Measurements from ENCODE around the gene AHI1.

AHI1 gene

DNA sequence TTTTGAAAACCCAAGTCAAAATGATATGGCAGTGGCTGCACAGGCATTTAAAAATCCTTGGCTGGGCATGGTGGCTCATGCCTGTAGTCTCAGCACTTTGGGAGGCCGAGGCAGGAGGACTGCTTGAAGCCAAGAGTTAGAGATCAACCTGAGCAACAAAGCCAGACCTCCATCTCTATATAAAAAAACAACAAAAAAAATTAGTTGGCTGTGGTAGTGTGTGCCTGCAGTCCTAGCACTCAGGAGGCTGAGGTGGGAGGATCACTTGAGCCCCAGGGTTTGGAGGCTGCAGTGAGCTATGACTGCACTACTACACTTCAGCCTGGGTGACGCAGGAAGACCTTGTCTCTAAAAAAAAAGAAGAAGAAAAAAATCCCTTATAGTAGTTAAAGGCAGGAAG is 173.6 kb downstream of the AHI1 start:
- no peak for DNase-seq

DNA sequence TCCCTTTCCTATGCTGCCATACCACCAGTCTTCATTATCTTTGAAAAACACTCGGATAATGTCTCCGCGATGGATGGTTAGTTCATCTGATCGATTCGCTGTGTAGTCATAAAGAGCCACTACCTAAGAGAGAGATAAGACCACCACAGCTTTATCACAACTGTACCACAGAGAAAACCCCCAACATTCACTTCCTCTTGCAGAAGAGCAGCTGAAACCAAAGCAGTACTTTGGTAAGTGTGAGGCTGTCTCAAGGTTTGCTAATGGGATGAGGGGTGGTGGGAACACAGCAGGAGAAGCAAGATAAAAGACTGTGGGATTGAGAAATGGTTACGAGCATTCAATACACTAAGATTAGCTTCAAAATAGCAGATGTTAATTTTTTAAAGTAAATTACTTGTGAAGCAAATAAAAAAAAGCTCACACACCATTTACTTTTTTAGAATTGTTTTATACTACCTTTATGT is 174.3 kb downstream of the AHI1 start:
- no peak for DNase-seq

DNA sequence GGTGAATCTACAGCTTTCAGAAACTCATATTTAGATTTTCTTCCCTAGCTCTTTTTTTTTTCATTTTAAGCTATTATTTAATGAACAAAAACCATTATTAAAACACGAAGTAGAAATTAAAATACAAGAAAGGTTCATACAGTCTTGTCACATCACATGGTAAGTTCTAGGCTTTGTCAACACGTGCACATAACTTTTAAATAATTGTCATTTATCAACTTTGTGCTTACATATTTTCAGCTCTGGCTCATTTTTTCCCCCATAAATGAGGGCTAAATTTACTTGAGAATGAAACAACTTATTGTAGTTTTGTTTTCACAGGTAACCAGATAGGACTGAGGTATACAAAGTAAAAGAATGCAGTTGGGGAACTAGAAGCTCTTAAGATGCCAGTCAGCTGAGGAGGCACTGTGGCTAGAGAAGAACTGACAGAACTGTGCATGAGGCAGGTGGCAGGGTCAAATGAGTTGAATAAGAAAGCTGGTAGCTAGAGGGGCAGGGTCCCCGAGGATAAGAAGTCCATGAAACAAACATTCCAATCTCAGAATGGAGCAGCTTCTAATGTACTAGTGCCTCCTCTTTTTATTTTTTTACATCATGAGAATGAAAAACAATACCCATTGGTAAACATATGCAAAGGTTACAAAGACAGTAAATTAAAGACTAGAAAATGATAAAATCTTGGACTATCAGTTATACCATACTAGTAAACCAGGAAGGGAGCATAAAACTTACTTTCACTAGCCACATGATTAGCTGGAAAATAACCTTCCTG is 174.9 kb downstream of the AHI1 start:
- DNase-seq, result no peak

DNA sequence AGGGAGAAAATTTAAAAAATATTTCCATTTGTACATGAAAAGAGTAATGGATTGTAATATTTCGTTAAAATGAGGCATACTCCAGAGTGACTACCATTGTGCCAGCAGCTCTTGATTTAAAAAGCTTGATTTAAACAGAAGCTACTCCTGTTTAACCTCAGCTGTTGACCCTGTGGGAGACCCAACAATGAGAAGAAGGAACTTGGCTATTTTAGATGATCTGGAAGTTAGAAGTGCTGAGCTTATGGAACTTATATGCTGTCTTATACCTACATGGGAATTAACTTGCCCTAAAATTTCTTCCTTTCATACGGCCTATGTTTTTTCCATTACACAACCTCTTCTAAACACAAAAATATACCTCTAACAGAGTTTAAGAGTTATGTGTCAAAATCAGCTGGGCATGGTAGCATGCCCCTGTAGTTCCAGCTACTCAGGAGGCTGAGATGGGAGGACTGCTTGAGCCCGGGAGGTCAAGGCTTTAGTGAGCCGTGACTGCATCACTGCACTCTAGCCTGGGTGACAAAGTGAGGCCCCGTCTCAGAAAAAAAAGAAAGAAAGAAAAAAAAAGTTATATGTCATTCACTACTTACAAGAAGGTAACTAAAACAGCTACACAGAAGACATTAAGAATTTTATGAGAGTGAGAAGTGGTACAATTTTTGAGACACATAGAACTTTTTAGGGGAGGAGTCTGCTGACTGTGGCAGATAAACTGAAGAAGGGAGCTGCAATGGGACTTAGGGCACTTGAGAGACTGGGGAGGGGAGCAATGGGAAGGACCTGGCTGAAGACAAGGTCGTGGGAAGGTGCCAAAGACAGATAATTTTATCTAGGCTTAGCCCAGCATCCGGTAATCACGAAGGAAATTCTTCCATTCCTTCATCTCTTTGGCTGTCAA is 176.6 kb downstream of the AHI1 start:
- no peak for DNase-seq

DNA sequence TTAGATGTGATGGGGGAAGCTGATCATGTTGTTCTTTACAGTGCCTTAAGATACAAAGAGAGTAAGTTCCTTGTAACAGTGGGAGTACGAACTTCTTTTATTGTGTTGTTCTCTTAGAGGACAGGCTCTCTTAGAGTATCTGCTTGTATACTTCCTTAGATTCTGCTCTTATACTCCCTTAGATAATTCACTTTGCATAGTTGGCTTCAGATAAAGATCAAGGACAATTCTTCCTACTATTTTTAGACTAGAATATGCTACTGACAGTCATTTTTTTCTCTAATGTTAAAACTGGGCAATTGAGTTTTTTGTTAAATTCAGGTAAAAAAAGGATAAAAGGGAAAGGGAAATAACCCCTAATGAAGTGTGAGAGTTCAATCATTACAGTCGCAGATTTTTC is 177.7 kb downstream of the AHI1 start:
- no peak for DNase-seq

DNA sequence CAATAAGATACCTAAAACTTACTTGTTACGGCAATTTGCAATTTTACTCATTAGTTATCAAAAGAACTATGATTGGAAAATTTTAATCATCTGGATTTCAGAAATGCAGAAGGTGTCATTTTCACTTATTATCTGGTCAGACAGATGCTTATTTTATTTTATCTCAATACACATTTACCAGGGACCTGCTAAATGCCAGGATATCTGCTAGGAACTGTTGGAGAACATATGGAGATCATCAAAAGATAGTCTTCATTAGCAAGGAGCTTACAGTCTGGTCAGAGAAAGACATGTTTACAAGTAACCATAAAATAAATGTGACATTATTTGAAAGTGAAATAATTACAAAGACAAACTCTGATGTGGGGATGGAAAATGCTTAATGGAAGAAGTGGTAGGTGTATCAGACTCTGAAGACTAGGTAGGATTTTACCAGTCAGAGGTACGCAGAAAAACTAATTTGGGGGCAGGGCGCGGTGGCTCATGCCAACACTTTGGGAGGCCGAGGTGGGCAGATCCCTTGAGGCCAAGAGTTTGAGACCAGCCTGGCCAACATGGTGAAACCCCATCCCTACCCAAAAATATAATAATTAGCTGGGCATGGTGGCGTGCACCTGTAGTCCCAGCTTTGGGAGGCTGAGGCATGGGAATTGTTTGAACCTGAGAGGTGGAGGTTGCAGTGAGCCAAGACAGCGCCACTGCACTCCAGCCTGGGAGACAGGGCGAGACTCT is 178.6 kb downstream of the AHI1 start:
- DNase-seq, result no peak

DNA sequence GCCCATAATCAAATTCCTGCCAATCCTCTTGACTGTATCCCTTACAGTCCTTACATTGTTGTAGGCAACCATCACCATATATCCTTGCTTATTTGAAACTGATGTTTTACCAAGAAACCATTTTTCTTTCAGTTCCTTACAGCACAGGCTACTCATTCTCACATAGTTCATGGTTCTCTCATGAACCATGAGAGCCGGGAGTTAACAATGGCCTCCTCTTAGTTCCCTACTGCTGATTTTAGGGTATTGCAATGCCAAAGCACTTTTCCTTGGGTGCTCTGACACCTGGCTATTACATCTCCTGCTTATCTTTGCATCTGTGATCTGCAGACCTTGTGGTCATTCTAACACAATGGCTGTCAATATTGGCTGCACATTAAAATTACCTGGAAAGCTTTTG is 183.0 kb downstream of the AHI1 start:
- no peak for DNase-seq

GRCh38 chr6:135311446-135312200 is 185.9 kb downstream of the AHI1 start:
- DNase-seq, result no peak

DNA sequence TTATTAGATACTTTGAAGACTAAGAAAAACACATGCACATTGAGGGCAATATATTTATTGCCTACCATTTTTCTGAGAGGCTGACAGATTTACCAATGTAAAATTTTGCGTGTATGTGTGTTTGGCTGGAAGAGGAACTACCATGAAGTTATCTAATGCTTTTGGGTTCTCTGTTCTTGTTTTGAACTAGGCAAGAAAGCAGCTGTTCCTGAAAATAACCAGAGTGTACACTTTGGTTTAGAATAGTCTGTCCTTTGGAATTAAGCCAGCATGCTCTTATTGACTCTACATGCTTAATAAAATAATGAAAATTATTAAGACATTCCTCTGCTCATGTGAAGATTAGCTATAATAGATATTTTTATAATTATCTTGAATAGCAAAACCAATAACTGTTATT is 187.2 kb downstream of the AHI1 start:
- DNase-seq, result no peak

- no peak for DNase-seq
These were observed 190.7 kb downstream of the AHI1 start for GRCh38 chr6:135306740-135307420.

GRCh38 chr6:135306166-135306565 is 191.4 kb downstream of the AHI1 start:
- no peak for DNase-seq

DNA sequence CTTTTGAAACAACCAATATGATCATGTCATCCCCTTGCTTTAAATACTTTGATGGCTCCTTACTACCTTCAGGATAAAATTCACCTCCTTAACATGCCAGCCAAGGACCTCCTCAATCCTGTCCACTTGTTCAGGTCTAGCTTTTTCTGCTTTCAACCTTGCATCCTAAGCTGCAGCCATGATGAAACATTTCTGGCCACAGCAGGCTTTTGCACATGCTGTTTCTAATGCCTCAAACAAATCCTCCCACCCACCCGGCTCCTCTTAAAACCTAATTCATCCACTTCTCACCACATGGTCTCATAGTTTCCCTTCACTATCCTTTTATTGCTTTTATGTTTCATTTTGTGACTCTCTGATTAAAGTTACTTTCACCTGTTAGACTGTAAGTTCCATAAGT is 191.9 kb downstream of the AHI1 start:
- DNase-seq, result no peak

DNA sequence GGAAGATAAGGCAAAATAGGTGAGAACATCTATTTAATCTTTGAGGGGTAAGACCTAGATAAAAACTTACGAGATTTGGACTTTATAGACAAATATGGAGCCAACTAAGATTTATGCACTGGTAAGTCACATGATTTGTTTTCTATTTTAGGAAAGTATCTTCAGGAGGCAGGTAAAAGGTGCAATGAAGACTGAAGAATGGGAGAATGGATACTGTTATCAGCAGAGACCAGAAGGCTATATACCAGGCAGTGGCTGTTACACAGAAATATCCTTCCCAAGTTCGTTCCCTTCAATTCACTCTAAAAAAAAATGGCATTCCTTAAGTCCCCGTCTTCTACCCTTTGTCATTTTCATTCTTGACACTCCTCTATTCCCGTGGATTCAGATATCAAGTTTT is 192.7 kb downstream of the AHI1 start:
- no peak for DNase-seq

DNA sequence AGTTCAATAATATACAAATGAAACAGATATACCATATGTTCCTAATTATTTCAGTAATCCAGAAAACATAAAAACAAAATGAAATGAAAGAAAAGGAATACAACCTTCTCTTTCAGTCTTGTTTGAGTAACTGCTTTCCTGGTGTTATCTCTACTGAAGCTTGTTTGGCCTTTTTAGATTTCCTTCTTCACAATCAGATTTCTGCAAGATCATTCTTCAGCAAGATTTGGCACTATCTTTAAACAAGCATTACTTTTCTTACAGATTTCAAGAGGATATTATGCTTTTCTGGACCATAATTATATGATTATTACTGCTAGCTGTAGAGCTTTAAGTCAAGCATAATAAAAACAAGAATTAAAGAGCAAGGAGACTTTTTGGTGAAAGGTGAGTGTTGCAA is 196.2 kb downstream of the AHI1 start:
- DNase-seq, result no peak

GRCh38 chr6:135300576-135300975 is 197.0 kb downstream of the AHI1 start:
- DNase-seq, result no peak

GRCh38 chr6:135299256-135299655 is 198.3 kb downstream of the AHI1 start:
- DNase-seq, result no peak

DNA sequence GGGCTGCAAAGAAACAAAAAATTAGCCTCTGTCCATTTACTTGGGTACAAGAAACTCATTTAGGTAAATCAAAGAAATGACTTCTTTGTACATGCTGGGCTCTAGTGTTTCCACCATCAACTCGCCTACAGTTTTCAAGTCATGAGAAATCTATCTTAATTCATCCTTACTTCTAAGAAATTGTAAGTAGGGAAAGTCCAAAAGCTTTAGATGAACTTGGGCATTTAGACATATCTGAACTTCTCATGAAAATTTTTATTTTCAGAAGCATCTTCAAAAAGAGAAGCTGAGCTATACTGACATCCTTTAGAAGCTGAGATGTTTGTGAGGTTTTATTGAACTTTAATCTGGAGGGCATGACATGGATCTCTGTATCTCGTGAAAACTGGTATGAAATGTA is 199.1 kb downstream of the AHI1 start:
- DNase-seq, result no peak

GRCh38 chr6:135296715-135297114 is 200.8 kb downstream of the AHI1 start:
- DNase-seq, result no peak

- DNase-seq, result no peak
These were observed 202.5 kb downstream of the AHI1 start for GRCh38 chr6:135295085-135295484.

- DNase-seq, result no peak
These were observed 206.1 kb downstream of the AHI1 start for GRCh38 chr6:135291288-135292076.

- DNase-seq, result no peak
These were observed 207.7 kb downstream of the AHI1 start for GRCh38 chr6:135289816-135290215.
